HG03139 (cell line): ENCODE measurements around the gene BCAS4.
"Not testable (repeated sequence)": the region's sequence is repeated elsewhere in the genome, so short reads cannot be mapped to it uniquely, and the experiment has no call there.

ENCODE experiments used
- ATAC-seq: cut with Tn5 transposase; IDR thresholded peaks from one replicate; pipeline ENCODE4 v1.9.1; 2021; ENCODE audit not compliant: unreplicated experiment

The BCAS4 gene, protein sequence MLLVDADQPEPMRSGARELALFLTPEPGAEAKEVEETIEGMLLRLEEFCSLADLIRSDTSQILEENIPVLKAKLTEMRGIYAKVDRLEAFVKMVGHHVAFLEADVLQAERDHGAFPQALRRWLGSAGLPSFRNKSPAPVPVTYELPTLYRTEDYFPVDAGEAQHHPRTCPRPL

GRCh38 chr20:50794846-50795634 is at the start of gene BCAS4:
Gene BCAS4, plus strand, starts transcription at chr20:50795061. Its CDS starts 23 bp downstream, at chr20:50795084.
- peak; percentile 45 for ATAC-seq

- no peak for ATAC-seq
These were observed 49.2 kb upstream of the BCAS4 start for GRCh38 chr20:50745634-50746137.

DNA sequence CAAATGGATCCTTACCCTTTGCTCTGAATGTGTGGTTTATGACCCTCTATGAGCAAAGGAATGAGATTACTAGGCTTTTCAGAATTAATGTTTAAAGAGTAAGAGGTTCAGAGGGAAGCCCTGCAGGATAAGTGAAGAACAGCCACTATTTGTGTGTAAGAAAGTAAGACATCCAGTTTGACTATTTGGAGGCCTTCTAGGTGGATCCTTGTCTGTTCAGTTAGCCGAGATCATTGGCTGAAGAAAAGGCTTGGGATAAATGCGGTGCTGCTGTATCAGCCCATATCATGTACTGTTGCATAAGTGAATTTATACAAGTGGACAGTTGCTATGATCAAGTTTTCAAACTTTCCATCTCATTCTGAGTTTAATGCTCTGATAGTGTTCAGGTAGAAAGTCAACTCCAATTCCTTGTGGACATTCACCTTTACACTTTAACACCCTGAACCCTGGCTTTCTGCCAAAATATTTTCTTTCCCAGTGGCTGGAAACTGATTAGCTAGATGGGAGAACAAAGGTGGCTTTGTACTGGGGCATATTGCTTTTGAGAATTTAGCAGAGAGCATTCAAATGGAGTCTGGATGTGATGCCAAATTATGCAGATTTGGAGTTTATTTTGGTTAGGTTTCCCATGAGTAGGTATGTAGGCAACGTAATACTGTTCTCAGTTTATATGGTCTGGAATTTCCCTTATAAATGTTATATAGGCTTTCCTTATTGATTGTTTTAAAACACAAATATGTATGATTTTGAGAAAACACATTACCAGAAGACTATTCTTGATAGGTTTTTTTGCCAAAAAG is 48.5 kb upstream of the BCAS4 start:
- no peak for ATAC-seq

- ATAC-seq, result no peak
These were observed 47.6 kb upstream of the BCAS4 start for GRCh38 chr20:50747275-50747674.

DNA sequence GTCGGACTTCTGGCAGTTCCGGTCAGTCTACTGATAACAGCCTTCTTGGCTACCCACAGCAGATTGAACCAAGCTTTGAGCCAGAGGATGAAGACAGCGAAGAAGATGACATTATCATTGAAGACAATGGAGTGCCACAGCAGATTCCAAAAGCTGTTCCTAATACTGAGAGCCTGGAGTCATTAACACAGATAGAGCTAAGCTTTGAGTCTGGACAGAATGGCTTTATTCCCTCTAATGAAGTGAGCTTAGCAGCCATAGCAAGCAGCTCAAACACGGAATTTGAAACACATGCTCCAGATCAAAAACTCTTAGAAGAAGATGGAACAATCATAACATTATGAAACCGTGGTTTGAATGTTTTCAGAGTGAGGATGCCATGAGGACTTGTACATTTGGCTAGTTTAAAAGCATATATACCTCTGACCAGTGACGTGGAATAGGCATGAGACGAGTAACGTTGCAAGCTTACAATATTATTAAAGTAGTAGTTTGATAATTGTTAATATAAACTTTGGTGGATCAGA is 44.7 kb upstream of the BCAS4 start:
- ATAC-seq, result no peak

DNA sequence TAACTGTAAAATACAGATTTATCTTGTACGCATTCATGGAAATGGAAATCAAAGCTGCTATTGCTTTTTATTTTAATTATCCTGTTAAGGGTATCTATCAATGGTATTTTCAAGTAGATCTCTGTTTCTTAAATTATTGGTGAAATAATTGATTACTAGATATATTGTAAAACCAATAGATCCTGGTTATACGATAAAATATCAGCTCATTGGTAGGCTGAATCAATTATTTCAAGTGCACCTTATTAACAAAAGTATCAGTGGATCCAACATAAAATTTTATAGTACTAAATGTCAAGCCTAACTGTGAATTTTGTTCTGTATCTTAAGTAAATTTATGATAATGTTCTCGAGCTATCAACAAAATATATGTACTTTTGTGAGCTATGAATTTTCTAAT is 41.7 kb upstream of the BCAS4 start:
- no peak for ATAC-seq

GRCh38 chr20:50754420-50754819 is 40.4 kb upstream of the BCAS4 start:
- no peak for ATAC-seq

- no peak for ATAC-seq
These were observed 38.4 kb upstream of the BCAS4 start for GRCh38 chr20:50756447-50756846.

DNA sequence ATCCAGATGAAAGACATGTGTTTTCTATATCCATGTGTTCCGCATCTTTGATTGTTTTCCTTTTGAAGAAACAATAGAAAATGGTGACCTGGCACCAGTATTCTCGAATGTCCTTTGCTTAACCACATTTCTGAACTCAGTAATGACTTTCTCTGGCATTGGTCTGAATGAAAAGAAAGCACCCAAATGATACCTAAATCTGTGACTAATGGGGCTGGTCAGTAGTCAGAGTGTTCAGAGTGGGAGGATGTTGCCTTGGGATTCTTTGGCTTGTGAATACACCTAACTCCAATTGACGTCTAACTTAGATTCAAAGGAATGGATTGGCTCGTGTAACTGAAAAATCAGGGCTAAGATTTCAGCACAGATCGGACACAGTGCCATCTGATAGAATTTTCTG is 36.4 kb upstream of the BCAS4 start:
- ATAC-seq, result no peak

DNA sequence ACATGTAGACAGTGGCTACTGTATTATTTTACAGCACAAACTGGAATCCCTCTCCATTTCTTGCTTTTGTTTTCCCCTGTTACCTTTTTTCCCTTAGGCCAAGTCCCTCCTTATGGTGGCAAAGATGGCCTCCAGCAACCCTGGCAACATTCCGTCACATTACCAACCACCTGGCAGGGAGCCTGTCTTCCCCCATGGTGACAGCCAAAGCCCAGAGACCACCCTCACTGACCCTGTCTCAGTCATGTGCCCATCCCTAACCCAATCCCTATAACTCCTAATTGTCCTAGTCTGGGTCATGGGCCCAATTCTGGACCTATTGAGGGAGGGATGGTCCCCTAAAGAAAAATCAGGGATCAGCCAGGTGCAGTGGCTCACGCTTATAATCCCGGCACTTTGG is 35.9 kb upstream of the BCAS4 start:
- no peak for ATAC-seq

DNA sequence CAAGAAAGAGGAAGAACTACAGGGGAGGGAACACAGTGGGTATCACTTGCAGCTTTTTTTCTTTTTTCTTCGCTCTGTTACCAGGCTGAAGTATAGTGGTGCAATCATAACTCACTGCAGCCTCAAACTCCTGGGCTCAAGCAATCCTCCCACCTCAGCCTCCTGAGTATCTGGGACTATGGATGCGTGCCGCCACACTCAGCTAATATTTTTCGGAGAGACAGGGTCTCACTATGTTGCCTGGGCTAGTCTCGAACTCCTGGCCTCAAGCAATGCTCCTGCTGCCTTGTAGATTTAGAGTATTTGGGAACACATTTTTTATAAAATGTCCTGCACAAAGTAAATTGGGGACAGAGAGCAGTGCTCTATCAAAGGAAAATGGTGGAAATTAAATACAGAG is 35.2 kb upstream of the BCAS4 start:
- ATAC-seq, result no peak

GRCh38 chr20:50762045-50762422 is 32.8 kb upstream of the BCAS4 start:
- ATAC-seq, result no peak

DNA sequence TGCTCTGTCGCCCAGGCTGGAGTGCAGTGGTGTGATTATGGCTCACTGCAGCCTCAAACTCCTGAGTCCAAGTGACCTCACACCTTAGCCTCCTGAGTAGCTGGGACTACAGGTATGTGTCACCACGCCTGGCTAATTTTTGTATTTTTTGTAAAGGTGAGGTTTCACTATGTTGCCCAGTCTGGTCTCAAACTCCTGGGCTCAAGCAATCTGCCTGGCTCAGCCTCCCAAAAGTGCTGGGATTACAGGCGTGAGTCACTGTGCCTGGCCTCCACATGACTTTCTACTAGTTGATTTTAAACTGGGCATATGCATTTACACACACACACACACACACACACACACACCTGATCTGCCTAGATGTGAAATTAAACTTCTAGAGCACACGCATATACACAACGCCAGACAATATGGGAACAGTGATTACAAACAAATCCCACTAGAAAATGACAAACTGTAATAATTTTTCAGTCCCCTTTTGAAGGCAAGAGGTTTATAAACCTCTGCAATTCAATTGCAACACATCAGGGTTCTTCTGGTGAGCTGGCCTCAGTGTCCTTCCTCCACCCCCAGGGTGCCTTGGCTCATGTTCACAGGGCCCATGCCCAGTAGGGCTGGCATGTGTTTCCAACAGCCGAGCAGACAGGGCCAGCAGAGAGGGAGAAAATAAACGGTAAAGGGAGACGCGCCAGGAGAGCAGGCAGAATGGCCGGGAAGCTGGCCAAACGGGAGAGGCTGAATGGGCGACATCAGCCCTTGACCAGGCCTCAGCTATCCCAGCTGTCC is 32.2 kb upstream of the BCAS4 start:
- no peak for ATAC-seq

DNA sequence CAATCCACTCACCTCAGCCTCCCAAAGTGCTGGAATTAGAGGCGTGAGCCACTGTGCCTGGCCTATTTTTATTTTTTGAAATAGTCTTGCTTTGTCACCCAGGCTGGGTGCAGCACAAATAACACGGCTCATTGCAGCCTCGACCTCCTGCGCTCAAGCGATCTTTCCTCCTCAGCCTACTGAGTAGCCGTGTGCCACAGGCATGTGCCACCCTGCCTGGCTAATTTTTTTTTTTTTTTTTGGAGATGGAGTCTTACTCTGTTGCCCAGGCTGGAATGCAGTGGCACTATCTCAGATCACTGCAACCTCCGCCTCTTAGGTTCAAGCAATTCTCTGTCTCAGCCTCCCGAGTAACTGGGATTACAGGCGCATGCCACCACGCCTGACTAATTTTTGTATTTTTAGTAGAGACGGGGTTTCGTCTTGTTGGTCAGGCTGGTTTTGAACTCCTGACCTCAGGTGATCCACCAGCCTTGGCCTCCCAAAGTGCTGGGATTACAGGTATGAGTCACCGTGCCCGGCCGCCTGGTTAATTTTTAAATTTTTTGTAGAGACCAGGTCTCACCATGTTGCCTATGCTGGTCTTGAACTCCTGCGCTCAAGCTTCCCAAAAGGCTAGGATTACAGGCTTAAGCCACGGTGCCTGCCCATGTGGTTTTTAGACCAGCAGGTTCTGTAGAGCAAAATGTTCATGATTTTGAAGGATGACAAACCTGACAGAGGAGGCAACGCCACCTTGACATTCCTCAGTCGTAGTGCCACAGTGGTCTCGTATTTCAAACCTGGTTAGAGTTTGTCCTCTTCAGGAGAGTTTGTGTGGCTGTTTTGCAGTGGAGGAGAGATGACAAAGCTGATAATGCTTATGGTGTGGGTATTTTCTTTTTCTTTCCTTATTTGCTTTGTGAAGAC is 31.1 kb upstream of the BCAS4 start:
- ATAC-seq, result not testable (repeated sequence)

- ATAC-seq, result not testable (repeated sequence)
These were observed 29.6 kb upstream of the BCAS4 start for GRCh38 chr20:50765251-50765650.

GRCh38 chr20:50765674-50766073 is 29.2 kb upstream of the BCAS4 start:
- no peak for ATAC-seq

GRCh38 chr20:50766955-50767809 is 27.7 kb upstream of the BCAS4 start:
- ATAC-seq, result not testable (repeated sequence)

DNA sequence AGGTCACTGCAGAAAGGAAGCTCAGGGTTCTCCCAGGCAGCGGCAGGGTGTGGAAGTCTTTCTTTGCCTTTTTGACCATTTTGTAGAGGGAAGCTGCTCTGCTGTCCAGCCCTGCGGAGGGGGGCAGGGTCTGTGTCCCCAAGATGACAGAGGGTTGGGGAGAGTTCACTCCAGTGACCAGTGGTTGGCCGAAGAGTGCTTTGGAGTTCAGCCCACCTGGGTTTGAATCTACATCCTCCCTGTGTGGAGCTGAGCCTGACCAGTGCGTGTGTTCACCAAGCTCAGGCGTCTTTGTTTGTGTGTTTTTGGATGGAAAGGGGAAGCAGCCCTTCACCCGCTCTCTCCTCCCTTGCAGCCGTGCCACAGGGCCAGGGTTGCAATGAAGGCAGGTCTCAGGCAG is 25.9 kb upstream of the BCAS4 start:
- ATAC-seq, result not testable (repeated sequence)
